ENCODE data around the gene MTERF4.

Gene MTERF4

DNA sequence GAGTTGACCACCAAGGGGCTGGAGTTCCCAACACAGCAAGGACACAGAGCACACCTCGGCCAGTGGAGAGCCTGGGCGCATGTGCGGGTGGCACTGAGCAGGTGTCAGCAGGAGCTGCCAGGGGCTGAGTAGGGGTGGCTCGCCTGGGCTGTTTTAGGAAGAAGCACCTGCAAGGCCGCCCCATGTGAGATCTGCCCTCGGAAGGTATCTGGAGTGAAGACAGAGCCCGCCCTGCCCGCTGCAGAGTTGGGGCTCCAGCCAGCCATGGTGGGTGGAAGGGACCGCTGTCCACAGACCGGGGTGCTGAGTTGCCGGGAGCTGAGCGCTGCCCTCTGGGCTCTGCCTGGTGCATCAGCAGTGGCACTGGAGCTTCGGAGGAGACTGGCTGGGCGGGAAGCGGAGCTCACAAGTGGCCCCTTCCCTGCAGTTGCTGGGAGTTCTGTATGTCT, 35.2 kb downstream of the MTERF4 start:
- Histone ChIP-seq H3K4me3 (replicated peaks; ENCODE audit: insufficient read depth, low read length) (no peak overlapping the region), H3K27me3 (ENCODE audit: insufficient read depth, poor library complexity, severe bottlenecking) (peaks cover 9% of the 10 kb centered on the region), H3K27ac (replicated peaks) (no peak overlapping the region)
- no peak for TF ChIP-seq POLR2AphosphoS5 (IDR thresholded peaks at IDR 0.05; ENCODE audit: low read depth)
- TF ChIP-seq, protein P1, sequence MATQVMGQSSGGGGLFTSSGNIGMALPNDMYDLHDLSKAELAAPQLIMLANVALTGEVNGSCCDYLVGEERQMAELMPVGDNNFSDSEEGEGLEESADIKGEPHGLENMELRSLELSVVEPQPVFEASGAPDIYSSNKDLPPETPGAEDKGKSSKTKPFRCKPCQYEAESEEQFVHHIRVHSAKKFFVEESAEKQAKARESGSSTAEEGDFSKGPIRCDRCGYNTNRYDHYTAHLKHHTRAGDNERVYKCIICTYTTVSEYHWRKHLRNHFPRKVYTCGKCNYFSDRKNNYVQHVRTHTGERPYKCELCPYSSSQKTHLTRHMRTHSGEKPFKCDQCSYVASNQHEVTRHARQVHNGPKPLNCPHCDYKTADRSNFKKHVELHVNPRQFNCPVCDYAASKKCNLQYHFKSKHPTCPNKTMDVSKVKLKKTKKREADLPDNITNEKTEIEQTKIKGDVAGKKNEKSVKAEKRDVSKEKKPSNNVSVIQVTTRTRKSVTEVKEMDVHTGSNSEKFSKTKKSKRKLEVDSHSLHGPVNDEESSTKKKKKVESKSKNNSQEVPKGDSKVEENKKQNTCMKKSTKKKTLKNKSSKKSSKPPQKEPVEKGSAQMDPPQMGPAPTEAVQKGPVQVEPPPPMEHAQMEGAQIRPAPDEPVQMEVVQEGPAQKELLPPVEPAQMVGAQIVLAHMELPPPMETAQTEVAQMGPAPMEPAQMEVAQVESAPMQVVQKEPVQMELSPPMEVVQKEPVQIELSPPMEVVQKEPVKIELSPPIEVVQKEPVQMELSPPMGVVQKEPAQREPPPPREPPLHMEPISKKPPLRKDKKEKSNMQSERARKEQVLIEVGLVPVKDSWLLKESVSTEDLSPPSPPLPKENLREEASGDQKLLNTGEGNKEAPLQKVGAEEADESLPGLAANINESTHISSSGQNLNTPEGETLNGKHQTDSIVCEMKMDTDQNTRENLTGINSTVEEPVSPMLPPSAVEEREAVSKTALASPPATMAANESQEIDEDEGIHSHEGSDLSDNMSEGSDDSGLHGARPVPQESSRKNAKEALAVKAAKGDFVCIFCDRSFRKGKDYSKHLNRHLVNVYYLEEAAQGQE (IDR thresholded peaks at IDR 0.05; ENCODE audit: insufficient replicate concordance, low read depth): peak; percentile 92
- TF ChIP-seq SPI1 (IDR thresholded peaks at IDR 0.05; ENCODE audit: borderline replicate concordance, low read depth): no peak
- no peak for TF ChIP-seq GABPA (IDR thresholded peaks at IDR 0.05; ENCODE audit: low read depth)
- no peak for DNase-seq (ENCODE audit: low read depth in 1 of 2, low spot score in 1 of 2)

DNA sequence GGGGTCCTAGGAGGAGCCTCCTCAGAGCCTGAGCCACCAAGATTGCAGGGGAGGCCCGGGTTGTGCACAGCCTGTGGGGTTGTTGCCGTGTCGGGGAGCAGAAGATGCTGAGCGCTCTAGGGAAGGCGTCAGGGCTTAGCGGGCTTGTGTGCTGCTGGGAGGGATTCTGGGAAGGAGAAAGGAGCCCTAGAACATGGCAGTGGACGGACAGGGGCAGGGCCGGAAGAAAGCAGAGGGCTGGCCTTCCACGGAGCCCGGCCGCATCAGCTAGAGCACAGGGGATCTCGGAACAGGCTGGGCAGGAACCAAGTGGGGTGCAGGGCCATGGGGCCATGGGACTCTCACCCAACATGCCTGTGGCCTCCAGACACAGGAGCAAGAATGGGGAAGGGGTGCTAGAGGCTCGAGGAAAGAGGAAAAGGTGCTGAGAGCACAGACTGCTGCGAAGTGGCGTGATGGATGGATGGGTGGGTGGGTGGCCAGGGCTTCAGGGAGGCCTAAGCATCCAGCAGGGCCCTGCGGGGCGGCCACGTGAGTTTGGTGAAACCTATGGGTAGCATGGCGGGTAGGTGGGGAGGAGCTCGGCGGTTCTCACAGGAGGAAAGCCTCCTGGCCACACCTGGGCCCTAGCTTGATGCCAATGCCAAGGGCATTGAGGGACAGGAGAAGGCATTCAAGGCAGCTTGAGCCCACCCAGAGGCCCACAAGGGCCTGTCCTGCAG, 35.8 kb downstream of the MTERF4 start:
- Histone ChIP-seq H3K27ac (replicated peaks) (no peak overlapping the region), H3K4me3 (replicated peaks; ENCODE audit: insufficient read depth, low read length) (no peak overlapping the region), H3K27me3 (ENCODE audit: insufficient read depth, poor library complexity, severe bottlenecking) (peaks cover 9% of the 10 kb centered on the region)
- DNase-seq (ENCODE audit: low read depth in 1 of 2, low spot score in 1 of 2): no peak
- TF ChIP-seq, protein P2, sequence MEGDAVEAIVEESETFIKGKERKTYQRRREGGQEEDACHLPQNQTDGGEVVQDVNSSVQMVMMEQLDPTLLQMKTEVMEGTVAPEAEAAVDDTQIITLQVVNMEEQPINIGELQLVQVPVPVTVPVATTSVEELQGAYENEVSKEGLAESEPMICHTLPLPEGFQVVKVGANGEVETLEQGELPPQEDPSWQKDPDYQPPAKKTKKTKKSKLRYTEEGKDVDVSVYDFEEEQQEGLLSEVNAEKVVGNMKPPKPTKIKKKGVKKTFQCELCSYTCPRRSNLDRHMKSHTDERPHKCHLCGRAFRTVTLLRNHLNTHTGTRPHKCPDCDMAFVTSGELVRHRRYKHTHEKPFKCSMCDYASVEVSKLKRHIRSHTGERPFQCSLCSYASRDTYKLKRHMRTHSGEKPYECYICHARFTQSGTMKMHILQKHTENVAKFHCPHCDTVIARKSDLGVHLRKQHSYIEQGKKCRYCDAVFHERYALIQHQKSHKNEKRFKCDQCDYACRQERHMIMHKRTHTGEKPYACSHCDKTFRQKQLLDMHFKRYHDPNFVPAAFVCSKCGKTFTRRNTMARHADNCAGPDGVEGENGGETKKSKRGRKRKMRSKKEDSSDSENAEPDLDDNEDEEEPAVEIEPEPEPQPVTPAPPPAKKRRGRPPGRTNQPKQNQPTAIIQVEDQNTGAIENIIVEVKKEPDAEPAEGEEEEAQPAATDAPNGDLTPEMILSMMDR (IDR thresholded peaks at IDR 0.05; ENCODE audit: insufficient read depth, low read length): no peak
- TF ChIP-seq, protein P1 (IDR thresholded peaks at IDR 0.05; ENCODE audit: insufficient replicate concordance, low read depth): no peak
- TF ChIP-seq POLR2AphosphoS5 (IDR thresholded peaks at IDR 0.05; ENCODE audit: low read depth): no peak
- TF ChIP-seq GABPA (IDR thresholded peaks at IDR 0.05; ENCODE audit: low read depth): no peak
- TF ChIP-seq SPI1 (IDR thresholded peaks at IDR 0.05; ENCODE audit: borderline replicate concordance, low read depth): no peak

DNA sequence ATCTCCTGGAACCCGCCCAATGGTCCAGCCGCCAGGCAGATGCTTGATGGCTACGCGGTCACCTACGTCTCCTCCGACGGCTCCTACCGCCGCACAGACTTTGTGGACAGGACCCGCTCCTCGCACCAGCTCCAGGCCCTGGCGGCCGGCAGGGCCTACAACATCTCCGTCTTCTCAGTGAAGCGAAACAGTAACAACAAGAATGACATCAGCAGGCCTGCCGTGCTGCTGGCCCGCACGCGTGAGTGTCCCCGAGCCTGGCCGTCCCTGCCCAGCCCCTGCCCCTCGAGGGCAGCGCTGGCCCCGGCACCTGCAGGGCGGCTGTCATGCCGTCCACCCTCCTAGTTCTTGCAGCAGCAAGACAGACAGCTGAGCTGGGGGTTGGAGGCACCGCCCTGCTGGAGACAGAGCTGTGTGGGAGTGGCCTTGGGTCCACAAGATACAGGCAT, 36.7 kb downstream of the MTERF4 start:
- no peak for DNase-seq (ENCODE audit: low read depth in 1 of 2, low spot score in 1 of 2)
- Histone ChIP-seq H3K27me3 (ENCODE audit: insufficient read depth, poor library complexity, severe bottlenecking) (peaks cover 9% of the 10 kb centered on the region), H3K4me3 (replicated peaks; ENCODE audit: insufficient read depth, low read length) (no peak overlapping the region), H3K27ac (replicated peaks) (no peak overlapping the region)
- no peak for TF ChIP-seq POLR2AphosphoS5 (IDR thresholded peaks at IDR 0.05; ENCODE audit: low read depth)
- no peak for TF ChIP-seq SPI1 (IDR thresholded peaks at IDR 0.05; ENCODE audit: borderline replicate concordance, low read depth)
- TF ChIP-seq, protein P1 (IDR thresholded peaks at IDR 0.05; ENCODE audit: insufficient replicate concordance, low read depth): no peak
- no peak for TF ChIP-seq GABPA (IDR thresholded peaks at IDR 0.05; ENCODE audit: low read depth)
- TF ChIP-seq, protein P2 (IDR thresholded peaks at IDR 0.05; ENCODE audit: insufficient read depth, low read length): no peak

Measured in HL-60 (cell line).